ENCODE measurements around the gene ZKSCAN5.
"Not testable (repeated sequence)": the region's sequence is repeated elsewhere in the genome, so short reads cannot be mapped to it uniquely, and the experiment has no call there.

The ZKSCAN5 gene

GRCh38 chr7:99498546-99498944 is 5.9 kb upstream of the ZKSCAN5 start:
- no peak for DNase-seq

DNA sequence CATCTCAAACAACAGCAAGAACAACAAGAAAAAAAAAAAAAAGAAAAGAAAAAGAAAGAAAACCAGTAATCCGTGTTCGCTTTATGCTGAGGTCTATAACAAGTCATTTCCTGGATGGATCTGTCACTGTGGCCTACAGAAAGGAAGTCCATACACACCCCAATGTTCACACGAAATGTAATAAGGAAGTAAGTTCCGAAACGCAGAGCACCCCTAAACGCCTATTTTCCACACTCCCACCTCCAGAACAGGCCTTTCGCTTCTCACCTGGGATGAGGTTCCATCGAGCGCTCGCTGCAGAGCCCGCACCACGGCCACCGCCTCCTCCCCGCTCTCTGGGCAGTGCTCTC is 5.1 kb upstream of the ZKSCAN5 start:
- DNase-seq = no peak

DNA sequence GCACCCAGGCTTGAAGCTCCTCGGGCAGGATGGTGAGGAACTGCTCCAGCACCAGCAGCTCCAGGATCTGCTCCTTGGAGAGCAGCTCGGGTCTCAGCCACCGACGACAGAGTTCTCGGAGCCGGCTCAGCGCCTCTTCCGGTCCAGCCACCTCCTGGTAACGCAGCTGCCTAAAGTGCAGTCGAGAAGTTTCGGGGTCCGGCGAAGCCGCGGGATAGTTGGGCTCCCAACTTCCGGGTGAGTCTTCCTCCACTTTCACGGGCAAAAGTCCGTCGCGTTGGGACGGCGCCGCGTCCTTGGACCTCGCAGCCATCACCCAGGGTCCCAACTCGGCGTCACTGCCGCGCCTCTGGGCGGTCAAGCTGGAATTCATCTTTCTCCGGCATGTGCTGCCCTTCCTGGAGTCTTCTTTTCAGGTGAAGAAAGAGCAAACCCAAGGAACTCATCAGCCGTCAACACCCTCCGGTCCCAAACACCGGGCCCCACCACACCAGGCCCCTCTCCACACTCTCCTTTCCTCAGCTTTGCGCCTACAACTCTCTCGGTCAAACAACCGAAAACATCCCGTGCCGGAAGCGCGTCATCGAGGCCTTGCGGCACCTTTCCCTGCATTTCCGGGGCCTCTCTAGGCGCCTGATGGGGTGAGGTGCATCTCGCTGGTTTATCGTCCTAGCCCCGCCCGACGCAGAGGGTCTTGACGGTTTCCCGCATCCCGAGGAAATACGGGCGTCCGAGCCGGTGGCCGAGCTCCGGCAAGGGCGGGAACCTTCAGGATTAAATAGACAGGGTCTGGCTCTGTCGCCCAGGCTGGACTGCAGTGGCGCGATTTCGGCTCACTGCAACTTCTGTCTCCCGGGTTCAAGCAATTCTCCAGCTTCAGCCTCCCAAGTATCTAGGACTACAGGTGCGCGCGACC is 4.5 kb upstream of the ZKSCAN5 start, which contains the start of gene ZNF394:
Gene ZNF394, minus strand, starts transcription at position 561 of the 916 bp plus-strand sequence. Its CDS starts 188 bp downstream, at position 373.
- DNase-seq = peak; percentile 89

DNA sequence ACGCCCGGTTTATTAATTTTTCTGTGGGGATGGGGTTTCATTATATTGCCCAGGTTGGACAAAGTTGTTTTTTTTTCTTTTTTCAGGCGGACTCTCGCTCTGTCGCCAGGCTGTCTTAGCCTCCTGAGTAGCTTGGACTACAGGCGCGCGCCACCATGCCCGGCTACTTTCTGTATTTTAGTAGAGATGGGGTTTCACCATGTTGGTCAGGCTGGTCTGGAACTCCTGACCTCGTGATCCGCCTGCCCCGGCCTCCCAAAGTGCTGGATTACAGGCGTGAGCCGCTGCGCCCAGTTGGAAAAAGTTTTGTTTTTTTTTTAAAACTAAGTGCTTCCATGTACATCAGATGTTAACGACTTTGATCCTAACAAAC is 3.8 kb upstream of the ZKSCAN5 start:
- DNase-seq = no peak

- not testable (repeated sequence) for DNase-seq
These were observed 3.2 kb upstream of the ZKSCAN5 start for GRCh38 chr7:99501236-99501635.

- DNase-seq = no peak
These were observed 220 bp upstream of the ZKSCAN5 start for GRCh38 chr7:99504281-99504602.

GRCh38 chr7:99505324-99505662 is 831 bp downstream of the ZKSCAN5 start:
- no peak for DNase-seq

- DNase-seq = no peak
These were observed 9.6 kb downstream of the ZKSCAN5 start for GRCh38 chr7:99514050-99514449.

DNA sequence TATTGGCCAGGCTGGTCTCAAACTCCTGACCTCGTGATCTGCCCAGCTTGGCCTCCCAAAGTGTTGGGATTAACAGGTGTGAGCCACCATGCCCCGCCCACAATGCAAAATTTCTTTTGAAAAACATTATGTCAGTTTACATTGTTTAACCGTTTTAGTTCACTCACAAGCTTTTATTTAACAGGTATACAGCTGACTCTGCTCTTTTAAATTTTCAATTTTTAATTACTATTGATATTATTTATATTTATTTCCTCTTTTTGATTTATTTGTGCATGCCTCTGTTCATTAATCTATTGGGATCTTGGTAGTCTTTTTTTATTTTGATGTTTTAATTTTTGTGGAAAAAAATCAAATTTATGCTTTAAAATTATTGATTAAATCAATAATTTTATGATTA is 16.9 kb downstream of the ZKSCAN5 start:
- no peak for DNase-seq

DNA sequence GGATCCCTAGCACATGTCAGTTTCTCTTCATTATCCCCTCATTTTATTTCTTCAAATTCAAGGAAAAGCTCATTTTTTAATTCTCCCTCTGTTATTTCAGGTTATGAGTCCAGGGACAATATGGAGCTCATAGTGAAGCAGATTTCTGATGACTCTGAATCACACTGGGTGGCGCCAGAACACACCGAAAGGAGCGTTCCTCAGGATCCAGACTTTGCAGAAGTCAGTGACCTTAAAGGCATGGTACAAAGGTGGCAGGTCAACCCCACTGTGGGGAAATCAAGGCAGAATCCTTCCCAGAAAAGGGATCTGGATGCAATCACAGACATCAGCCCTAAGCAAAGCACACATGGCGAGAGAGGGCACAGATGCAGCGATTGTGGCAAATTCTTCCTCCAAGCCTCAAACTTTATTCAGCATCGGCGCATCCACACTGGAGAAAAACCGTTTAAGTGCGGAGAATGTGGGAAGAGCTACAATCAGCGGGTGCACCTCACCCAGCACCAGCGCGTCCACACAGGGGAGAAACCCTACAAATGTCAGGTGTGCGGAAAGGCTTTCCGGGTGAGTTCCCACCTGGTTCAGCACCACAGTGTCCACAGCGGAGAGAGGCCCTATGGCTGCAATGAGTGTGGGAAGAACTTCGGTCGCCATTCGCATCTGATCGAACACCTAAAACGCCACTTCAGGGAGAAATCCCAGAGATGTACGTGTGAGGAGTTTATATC is 21.4 kb downstream of the ZKSCAN5 start:
- no peak for DNase-seq

DNA sequence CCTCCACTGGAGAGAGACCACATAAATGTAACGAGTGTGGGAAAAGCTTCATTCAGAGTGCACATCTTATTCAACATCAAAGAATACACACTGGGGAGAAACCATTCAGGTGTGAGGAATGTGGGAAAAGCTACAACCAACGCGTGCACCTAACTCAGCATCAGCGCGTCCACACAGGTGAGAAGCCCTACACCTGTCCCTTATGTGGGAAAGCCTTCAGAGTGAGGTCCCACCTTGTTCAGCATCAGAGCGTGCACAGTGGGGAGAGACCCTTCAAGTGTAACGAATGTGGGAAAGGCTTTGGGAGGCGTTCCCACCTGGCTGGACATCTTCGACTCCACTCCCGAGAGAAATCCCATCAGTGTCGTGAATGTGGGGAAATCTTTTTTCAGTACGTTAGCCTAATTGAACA is 26.9 kb downstream of the ZKSCAN5 start:
- DNase-seq = no peak

- DNase-seq = no peak
These were observed 31.2 kb downstream of the ZKSCAN5 start for GRCh38 chr7:99535667-99536066.

DNA sequence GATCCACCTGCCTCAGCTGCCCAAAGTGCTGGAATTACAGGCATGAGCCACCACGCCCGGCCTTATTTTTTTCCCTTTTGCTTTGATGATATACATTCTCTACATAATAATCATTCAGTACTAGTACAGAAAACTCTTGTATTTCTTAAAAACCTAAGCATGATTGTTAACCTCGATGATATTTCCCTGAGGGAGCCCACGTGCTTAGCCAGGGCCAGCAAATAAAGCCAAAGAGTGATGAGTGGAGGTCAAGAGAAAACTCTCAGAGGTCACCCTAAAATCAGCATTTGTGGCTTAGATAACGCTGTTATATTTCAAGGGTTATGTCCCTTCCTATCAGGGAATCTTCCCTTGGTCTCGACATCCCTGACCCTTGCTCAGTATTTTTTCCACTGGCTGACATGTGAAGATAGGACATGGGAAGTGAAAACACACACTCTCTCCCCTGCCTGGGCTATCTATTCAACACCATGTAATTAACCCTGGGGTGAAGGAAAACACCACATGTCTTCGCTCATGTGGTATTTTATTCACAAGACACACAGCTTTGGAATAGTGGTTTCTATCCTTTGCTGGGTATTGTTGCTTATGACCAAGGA is 34.9 kb downstream of the ZKSCAN5 start:
- no peak for DNase-seq

- DNase-seq = no peak
These were observed 36.1 kb downstream of the ZKSCAN5 start for GRCh38 chr7:99540542-99540941.

- DNase-seq = no peak
These were observed 36.8 kb downstream of the ZKSCAN5 start for GRCh38 chr7:99541212-99541611.

DNA sequence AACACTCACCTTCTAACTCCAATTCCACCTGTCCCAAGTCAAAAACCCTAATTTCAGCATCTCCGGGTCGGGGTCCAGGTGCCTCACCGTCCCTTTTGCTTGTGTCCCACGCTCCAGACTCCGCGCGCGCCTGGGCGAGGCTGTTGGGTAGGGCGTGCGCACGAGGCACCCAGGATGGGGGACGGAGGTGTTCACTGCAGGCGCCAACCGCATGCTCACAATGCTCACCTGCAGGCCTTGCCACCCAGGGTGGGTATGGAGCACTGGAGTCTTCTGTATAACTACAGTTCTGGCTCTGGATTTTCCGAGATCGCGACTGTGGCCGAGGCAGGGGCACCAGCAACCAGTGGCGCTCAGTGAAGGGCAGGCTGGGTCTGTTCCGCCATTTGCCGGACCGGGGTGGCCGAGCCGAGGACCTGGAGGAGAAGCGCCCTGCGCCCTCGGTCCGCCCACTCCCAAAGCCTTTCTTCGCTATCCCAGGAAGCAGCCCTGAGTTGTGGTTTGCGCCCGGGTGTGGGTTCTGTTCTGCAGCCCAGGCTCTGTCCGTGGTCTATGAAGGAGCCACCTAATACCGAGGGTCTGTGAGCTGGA is 38.7 kb downstream of the ZKSCAN5 start:
- no peak for DNase-seq

DNA sequence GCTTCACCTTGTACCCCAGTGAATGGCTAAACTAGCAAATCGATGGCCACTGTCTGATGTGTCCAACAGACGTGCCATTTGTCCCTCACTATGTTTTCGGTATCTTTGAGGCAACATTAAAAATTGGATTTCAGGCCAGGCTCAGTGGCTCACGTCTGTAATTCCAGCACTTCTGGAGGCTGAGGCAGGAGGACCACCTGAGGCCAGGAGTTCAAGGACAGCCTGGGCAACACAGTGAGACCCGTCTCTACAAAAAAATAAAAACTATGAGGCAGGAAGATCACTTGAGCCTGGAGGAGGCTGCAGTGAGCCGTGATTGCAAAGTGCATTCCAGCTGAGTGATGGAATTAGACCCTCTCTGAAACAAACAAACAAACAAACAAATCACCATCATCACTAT is 39.5 kb downstream of the ZKSCAN5 start:
- no peak for DNase-seq

DNA sequence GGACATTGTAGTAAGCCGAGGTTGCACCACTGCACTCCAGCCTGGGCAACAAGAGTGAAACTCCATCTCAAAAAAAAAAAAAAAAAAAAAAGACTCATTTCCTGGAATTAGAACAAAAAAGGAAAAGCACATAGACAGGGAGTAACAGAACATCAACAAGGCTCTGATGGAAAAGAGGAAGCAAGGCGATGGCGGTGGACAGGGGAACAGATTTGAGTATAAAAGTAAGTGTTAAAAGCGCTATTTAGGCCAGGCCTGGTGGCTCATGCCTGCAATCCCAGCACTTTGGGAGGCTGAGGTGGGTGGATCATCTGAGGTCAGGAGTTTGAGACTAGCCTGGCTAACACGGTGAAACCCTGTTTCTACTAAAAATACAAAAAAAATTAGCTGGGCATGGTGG is 40.8 kb downstream of the ZKSCAN5 start:
- DNase-seq = not testable (repeated sequence)

DNA sequence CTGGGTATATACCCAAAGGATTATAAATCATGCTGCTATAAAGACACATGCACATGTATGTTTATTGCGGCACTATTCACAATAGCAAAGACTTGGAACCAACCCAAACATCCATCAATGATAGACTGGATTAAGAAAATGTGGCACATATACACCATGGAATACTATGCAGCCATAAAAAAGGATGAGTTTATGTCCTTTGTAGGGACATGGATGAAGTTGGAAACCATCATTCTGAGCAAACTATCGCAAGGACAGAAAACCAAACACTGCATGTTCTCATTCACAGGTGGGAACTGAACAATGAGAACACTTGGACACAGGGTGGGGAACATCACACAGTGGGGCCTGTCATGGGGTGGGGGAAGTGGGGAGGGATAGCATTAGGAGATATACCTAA is 45.1 kb downstream of the ZKSCAN5 start:
- not testable (repeated sequence) for DNase-seq

DNA sequence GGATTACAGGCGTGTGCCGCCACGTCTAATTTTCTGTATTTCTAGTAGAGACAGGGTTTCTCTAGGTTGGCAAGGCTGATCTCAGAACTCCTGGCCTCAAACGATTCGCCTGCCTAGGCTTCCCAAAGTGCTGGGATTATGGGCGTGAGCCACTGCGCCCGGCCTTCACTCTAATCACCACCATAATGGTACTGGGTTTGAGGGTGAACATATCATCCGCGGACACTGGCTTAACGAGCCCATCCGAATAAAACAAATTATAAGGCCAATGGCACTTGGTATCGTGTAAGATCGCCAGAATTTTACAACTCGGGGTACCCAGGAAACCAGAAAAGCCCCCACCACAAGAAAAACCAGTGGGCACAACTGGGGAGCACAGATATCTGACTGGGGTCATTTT is 46.9 kb downstream of the ZKSCAN5 start:
- no peak for DNase-seq

GRCh38 chr7:99551767-99552463 is 47.5 kb downstream of the ZKSCAN5 start, which contains the start of gene FAM200A:
FAM200A (minus strand) TSS chr7:99552114; CDS start chr7:99548407, 3,707 bp downstream.
- DNase-seq = peak; percentile 88

GRCh38 chr7:99553039-99553438 is 48.6 kb downstream of the ZKSCAN5 start:
- no peak for DNase-seq

DNA sequence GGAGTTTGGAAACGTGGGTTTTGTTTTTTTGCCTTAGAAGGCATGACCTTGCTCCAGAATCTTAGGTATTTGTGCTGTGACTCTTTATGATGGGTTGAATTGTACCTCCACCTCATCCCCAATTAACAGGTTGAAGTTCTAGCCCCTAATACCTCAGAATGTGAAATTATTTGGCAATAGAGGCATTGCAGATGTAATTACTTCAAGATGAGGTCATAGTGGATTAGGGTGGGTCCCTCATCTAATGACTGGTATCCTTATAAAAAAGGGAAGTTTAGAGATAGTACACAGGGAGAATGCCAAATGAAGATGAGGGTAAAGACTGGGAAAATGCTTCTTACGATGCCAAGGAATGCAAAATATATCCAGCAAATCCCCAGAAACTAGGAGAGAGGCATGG is 50.5 kb downstream of the ZKSCAN5 start:
- no peak for DNase-seq
